Occipital lobe (tissue), 2 donors: ENCODE results near the gene ADPRM. TPM values are rescaled to one million over a fixed set of nuclear protein-coding genes. Genes with fewer than 3 reads are reported as not detected.
"Not testable (repeated sequence)": the region's sequence is repeated elsewhere in the genome, so short reads cannot be mapped to it uniquely, and the experiment has no call there.

Experiments
- DNase-seq: peaks from one replicate; lab custom pipeline; 2025; lab: John Stamatoyannopoulos, UW
- total RNA-seq: library from RNA; depleted of rRNA; stranded (reverse); fragments of >200 nt; gene quantifications from one replicate; pipeline ENCODE4 v1.2.3, GENCODE V29; 2014

The ADPRM gene, protein sequence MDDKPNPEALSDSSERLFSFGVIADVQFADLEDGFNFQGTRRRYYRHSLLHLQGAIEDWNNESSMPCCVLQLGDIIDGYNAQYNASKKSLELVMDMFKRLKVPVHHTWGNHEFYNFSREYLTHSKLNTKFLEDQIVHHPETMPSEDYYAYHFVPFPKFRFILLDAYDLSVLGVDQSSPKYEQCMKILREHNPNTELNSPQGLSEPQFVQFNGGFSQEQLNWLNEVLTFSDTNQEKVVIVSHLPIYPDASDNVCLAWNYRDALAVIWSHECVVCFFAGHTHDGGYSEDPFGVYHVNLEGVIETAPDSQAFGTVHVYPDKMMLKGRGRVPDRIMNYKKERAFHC
- 19.8 TPM for total RNA-seq

DNA sequence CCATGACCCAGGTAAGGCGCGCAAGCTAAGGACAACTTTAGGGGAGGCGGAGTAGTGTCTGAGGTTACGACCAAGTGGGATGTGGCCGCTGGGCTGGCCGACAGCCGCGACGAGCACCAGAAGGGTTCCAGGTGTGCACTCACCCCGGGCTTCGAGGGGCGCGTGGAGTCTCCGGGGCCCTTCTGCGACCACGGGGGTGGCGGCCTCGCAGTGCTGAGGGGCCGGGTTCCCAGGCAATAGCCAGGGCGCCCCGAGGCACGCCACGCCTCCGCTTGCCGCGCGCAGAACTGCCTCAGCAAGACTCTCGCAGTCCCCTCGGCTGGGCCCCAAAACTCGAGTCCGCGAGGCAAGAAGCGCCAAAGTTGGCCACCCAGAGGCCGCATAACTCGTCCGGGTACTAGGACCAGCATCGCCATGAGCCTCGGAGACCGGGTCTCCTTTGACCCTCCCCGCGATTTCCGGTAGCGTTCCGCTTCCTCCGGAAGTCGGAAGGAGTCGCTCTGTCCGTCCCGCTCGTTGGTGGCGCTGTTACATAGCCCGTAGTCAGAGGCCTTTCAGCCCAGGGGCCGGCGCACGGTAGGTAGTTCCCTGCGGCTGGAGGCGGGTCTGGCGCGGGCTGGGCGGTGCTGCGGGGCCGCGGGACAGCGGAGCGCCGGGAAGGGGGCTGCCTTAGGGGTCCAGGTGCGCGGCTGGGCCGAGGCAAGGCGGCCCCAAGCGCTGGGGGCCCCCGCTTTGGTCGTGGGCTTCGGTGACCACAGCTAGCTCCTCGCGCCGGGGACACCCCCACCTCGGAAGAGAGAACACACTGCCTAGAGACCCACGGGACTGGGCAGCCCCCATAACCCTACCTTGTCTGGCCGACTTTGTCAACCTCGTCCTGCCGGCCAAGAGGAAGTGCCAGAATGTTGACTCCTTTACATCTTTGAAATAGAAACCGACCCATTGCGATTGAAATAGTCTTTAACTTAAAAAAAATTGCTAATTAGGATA is at the start of gene ADPRM, which contains the start of gene SCO1:
Gene ADPRM, plus strand, starts transcription at position 503 of the 990 bp plus-strand sequence. CDS start 7,333 bp downstream, outside the sequence.
Gene SCO1, minus strand, starts transcription at position 442 of the 990 bp plus-strand sequence. Its CDS starts 26 bp downstream, at position 416.
- DNase-seq: peak; percentile 93

DNA sequence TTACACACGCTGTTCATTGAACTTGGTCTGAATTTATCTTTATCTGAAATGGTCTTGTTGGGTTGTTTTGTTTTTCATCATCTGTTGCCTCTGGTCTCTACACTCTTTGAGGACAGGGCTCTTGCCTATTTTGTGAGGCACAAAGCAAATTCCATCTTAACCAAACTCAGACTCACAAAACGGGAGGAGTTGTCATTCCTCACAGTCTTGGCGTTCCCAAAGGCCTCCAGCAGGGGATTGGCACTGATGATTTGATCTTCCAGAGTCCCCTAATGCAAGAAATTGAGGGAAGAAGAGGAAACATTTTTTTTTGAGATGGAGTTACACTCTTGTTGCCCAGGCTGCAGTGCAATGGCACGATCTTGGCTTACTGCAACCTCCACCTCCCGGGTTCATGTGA is 49.0 kb upstream of the ADPRM start:
- no peak for DNase-seq

DNA sequence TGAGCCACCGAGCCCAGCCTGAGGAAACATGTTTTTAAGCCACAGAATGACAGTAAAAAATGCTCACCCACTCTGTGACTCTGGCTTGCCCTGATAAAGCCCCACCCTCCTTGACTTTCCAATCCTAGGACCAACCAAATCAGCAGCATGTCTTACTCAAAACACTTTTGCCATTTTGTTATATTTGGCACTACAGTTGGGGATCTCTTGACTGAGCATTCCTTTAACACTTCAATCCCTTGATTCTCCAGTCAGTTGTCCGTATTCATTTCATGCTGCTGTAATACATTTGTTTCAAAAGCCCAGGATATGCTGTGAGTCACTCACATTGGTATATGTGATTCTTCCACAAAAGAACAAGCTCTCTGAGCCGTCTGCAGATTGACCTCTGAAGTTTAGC is 48.4 kb upstream of the ADPRM start:
- DNase-seq: no peak

DNA sequence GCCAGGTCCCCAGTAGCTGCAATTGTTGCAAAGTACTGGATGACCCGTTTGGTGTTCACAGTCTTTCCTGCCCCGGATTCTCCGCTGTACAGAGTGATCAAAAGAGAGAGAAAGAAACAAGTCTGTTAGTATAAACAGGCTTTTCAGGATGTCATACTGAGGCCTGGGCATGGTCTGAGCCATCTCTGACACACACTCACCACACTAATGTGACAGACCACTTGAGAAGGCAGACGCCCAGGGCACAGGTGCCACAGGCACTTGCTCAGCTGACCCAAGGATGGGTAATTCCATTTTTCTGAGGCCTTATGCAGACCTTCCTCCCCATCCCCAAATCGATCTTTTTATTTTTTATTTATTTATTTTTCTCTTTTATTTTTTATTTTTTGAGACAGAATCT is 47.8 kb upstream of the ADPRM start:
- DNase-seq: no peak

DNA sequence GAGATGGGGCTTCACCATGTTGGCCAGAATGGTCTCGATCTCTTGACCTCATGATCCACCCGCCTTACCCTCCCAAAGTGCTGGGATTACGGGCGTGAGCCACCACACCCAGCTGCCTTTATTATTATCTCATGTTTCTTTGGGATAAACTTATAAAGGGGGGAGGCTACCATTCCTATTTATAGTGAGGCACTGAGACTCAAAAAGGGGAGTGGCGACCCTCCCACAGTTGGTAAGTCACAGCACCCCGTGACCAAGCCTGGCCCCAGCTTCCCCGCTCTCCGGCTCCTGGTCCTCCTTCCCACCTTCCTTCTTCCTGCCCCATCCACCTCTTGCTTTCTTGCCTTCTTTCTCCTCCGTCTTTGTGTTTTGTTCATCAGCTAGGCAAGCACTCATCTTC is 45.5 kb upstream of the ADPRM start:
- DNase-seq: no peak

DNA sequence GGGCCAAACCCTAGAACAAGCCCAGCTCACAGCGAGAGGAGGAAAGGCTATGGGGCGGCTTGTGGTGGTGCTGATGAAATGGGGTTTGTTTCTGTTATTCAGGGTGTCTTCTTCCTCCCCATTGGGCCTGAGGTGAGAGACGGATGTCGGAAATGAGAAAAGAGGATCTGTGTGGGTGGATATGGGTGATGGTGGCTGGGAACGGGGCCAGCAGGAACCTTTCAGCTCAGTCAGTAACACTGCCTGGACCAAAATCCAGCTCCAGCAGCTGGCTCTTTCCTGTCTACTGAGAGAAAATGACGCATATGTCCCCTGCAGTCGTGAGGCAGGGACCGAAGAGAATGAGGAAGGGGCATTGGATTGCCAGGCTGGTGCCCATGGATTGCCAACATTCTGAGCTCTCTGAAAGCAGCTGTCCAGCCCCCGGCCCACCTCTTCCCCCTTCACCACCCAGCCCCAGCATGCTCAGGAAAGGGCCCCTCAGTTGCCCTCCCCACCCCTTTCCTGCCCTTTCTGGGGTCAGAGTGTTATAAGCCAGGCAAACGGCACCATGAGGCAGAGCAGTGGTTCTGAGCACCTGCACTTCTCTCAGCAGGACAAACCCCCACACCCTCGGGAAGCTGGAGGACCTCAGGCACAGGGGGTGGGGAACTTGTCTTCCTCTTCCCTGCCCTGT is 44.3 kb upstream of the ADPRM start:
- DNase-seq: no peak

DNA sequence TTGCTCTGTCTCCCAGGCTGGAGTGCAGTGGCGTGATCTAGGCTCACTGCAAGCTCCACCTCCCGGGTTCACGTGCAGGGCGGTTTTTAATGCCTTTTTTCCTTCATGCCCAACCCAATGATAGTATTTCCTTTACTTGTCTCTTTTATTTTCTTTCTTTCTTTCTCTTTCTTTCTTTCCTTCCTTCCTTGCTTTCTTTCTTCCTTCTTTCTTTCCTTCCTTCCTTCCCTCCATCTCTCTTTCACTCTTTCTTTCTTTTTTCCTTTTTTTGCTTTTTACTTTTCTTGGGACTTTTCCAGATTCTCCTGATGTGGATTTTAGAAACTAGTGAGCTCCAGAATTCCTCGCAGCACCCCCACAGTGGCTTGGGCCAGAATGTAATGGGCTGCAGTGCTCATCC is 43.4 kb upstream of the ADPRM start:
- no peak for DNase-seq

DNA sequence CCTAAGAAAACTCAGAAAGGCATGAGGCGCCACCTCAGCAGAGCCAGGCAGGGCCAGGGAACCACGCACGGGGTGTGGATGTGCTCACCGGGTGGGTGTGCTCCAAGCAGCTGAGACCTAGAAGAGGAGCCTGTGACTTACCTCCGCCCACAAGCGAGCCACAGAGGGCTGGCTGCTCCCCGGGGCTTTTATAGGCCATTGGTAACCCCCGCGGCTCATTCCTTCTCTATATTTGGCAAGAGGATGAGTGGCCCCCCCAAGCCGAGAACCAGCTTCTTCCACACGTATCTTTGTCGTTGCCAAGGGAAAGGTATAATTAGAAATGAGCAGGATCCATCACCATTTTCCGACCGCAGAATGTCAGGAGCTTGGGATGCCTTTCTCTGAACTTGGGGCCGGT is 40.2 kb upstream of the ADPRM start, which contains the start of gene MYH3:
Gene MYH3, minus strand, starts transcription at position 162 of the 400 bp plus-strand sequence. CDS start 2,245 bp downstream, outside the sequence.
- no peak for DNase-seq

DNA sequence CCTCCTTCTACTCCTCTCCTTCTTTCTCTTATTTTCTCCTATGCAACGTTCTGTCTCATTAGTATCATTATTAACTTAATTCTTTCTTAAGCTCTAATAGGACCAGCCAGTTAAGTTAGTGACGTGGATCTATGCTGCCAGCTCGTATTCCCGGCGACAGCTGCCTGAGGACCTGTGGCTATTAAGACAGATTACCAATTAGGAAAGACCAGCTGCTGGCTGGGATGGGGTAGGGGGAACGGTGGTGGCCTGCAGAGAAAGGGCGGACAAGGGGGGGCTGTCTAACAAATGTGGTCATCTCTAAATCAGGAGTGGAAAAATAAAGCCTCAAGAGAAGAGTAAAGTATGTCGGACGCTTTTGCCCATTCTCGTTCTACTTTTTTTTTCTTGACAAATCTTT is 39.5 kb upstream of the ADPRM start:
- DNase-seq: no peak

DNA sequence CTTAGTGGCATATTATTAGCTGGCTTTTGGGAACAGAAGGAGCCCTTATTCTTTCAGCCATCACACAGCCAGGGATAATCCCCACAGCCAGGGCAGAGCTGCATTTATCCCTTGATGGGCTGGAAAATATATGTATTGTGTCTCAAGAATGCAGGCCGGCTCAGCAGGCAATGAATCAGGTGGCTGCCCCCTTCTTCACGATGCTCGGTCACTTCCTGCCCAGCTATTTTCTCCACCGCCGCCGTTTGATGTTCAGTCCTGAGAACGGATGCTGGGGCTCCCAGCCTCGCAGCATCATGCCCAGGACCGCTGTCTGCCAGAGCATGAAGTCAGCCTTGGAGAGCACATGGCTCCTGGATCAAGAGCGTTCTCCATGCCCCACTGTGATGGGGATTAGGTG is 36.0 kb upstream of the ADPRM start:
- no peak for DNase-seq

DNA sequence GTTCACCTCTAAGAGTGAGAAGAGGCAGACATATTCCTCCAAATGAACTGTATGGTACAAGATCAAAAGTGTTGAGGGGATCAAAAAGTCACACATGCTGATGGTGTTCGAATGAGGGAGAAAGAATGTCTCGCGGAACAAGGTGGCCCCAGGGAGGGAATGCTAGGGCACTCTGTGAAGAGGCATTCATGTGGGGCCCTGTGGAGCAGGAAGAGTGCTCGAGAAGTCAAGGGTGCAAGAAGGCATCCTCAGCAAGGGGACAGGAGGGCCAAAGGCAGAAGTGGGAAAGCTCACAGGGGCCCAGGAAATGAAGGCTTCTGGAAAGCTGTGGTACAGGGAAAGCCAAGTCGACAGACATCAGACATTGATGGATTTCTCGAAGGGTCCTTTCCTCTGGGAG is 34.2 kb upstream of the ADPRM start:
- DNase-seq: no peak

DNA sequence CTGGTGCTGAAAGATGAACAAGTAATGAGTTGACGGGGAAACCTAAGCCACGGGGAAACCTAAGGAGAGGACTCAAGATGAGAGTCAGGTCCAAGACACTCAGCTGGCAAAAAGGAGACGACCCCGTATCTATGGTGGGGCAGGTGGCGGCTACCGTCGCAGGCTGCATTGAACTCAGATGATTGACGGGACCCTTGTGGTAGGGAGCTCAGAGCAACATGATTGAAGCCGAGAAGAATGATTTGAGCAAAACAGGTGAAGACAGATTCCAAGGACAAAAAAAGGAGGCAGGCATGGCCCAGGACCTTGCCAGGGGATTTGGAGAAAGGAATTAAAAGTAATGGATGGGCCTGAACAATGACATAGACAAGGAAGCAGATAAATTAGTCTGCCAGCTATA is 32.8 kb upstream of the ADPRM start:
- DNase-seq: no peak

DNA sequence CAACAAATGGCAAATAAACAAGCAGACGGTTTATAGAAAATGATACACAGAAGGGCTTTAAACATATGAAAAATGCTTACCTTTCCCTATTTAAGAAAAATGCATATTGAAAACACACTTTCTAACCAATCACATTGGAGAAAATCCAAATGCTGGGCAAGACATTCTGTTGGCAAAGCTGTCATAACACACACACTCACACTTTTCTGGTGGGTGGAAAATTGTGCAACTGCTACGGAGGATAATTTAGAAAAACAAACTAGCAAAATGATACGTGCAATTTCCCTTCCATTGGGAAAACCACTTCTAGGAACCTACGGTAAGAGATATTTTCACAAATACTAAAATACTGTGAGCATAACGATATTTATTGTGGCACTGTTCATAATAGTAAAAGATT is 30.5 kb upstream of the ADPRM start:
- DNase-seq: no peak

DNA sequence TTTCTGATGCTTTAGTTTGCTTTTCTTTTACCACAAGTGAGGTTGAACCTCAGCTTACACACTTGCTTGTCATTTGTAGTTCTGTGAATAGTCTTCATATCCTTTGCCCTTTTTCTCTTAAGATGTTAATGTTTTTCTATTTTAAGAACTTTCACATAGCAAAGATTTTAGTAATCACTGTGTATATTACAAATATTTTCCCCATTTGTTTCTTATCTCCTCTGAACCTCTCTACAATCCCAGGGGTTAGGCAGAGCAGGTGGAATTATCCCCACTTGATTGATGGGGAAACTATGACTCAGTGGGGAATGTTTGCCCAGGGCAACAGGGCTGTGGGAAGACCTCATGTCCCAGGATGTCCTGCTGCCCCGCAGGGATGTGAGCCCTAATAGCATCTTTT is 28.6 kb upstream of the ADPRM start:
- no peak for DNase-seq

DNA sequence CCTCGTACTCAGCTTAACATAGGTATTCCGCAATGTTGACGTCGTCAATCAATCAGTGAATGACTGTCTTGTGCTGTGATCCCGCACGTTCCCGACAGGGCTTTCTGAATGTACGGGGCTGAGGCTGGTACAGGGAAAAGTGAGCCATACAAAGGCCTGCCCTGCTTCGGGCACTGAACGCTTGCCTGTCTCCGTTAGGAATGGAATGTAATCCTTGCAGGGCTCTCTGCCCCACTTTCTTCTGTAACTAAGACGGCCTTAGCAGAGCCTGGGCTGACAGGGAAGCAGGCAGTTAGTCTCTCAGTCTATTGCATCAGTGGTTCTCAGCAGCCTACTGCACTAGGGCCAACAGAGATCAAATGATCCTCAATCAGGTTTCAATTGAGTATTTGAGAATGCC is 24.1 kb upstream of the ADPRM start:
- no peak for DNase-seq

DNA sequence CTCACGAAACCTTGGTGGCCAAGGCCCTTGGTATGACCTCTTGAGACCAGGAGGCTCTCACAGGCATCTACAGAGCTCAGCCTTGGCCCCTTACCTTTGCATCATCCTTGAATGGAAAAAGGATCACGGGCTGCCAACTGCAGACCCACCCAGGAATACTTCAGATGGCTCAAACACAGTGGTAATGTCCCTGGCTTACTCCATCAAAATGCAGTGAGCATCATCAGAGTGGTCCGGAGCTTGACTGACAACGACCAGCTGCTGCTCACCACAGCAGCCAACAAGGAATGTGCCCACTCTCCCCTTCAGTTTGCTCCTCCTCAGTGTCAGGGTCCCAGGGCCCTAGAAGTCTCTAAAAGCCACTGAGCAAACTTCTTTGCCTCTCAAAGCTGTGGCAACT is 22.7 kb upstream of the ADPRM start:
- no peak for DNase-seq

DNA sequence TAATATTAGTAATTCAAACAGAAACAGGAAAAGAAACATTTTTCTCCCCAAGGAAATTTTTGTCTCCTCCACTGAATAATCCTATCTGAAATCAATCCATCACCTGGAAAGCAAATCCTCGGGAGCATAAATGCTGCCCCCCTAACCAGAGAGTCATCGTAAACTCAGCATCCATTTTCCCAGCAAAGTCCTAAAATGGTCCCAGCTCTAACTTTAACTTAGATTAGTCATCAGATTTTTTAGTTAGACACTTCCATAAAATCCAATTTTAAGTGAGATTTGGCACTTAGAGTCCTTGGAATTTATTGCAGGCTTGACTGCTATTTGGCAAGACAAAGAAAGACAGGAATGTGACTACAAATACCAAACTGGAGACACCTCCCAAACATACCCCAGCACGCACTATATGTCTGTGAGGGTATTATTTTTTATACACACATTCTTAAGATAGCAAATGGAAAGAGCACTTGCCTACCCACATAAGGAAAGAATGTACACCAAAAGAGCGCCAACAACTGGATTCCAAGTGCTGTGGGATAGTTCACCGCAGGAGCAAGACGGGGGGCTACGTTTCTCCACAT is 15.4 kb upstream of the ADPRM start:
- DNase-seq: no peak

DNA sequence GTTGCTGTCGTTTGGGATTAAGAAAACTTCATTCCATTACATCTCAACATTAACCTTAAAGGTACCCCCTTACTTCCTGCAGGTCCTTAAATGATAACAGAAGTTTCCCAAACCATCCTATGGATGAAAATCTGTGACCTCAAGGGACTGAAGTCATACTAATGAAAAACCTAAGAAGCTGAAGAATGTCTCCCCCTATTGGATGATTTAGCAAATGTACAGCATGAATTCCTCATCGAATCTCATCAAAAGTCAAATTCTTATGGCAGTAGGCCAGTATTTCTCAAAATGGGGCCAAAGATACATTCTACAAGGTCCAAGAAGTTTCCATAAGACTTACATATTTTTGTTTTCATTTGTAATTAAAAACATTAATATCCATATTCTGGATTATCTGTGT is 13.5 kb upstream of the ADPRM start:
- DNase-seq: no peak

DNA sequence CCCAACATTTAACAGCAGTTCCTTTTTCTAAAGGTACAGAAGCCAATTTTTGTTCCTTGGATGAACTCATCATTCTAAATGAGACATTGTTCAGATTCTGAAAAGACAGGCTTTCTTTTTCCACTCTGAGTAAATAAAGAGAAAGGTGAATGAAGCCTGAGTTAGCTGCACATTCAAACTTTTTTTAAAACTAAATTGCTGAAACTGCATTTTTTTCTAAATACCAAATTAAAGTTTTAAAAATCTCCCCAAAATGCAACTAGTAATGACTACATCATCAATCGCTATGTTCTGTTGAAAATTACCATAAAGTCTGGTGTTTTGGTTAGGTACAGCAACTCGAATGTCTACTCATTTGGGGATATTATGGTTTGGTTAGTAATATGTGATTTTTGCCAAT is 9.9 kb upstream of the ADPRM start:
- no peak for DNase-seq

DNA sequence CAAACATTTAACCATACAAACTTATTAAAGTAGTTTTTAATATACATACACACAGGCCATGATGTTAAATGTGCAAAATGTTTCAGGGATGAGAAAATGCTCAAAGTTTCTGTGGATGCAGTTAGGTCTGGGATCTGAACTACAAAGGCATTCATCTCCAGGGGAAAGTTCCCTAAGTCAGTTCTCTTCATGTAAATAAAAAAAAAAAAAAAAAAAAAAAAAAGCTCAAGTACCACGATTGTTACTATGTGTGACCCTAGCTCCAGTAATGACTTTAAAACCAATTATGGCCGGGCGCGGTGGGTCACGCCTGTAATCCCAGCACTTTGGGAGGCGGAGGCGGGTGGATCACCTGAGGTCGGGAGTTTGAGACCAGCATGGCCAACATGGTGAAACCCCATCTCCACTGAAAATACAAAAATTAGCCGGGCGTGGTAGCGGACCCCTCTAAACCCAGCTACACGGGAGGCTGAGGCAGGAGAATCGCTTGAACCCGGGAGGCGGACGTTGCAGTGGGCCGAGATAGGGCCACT is 1.5 kb upstream of the ADPRM start:
- not testable (repeated sequence) for DNase-seq
